Epithelial cell of prostate (primary cell): ENCODE data around the gene PIK3R4.
A peak's percentile ranks its signal among the peaks of the same experiment; 100 is the strongest.

Source experiments
- DNase-seq: peaks from one replicate; pipeline ENCODE4 v3.0.0-alpha.2; 2011; ENCODE audit warnings: low read depth, low spot score
- H3K27ac ChIP-seq: fragments of 450-650 bp; 2 replicates; pipeline ENCODE4 v1.5.1; 2017; ENCODE audit warnings: mild to moderate bottlenecking

The PIK3R4 gene

GRCh38 chr3:130748467-130748861 lies 1.8 kb upstream of the PIK3R4 start:
- H3K27ac ChIP-seq = peak overlapping the region; percentile 64
- no peak for DNase-seq

GRCh38 chr3:130743354-130743753 lies 3.3 kb downstream of the PIK3R4 start:
- DNase-seq = no peak
- H3K27ac ChIP-seq = no peak overlapping the region

GRCh38 chr3:130741946-130742610 lies 4.6 kb downstream of the PIK3R4 start:
- H3K27ac ChIP-seq = no peak overlapping the region
- DNase-seq = no peak

GRCh38 chr3:130739848-130740247 lies 6.8 kb downstream of the PIK3R4 start:
- H3K27ac ChIP-seq = no peak overlapping the region
- no peak for DNase-seq

- no peak for DNase-seq
- no peak overlapping the region for H3K27ac ChIP-seq
These were observed 8.4 kb downstream of the PIK3R4 start for GRCh38 chr3:130738241-130738640.

- H3K27ac ChIP-seq = no peak overlapping the region
- no peak for DNase-seq
These were observed 9.0 kb downstream of the PIK3R4 start for GRCh38 chr3:130737622-130738021.

- no peak overlapping the region for H3K27ac ChIP-seq
- DNase-seq = no peak
These were observed 13.3 kb downstream of the PIK3R4 start for GRCh38 chr3:130733236-130733875.

- no peak for DNase-seq
- H3K27ac ChIP-seq = no peak overlapping the region
These were observed 14.1 kb downstream of the PIK3R4 start for GRCh38 chr3:130732501-130732900.

- DNase-seq = no peak
- H3K27ac ChIP-seq = no peak overlapping the region
These were observed 14.8 kb downstream of the PIK3R4 start for GRCh38 chr3:130731817-130732216.

GRCh38 chr3:130729154-130729553 lies 17.5 kb downstream of the PIK3R4 start:
- DNase-seq = no peak
- H3K27ac ChIP-seq = no peak overlapping the region

- no peak overlapping the region for H3K27ac ChIP-seq
- DNase-seq = no peak
These were observed 18.6 kb downstream of the PIK3R4 start for GRCh38 chr3:130728037-130728436.

GRCh38 chr3:130725746-130726145 lies 20.9 kb downstream of the PIK3R4 start:
- DNase-seq = no peak
- no peak overlapping the region for H3K27ac ChIP-seq

- no peak for DNase-seq
- no peak overlapping the region for H3K27ac ChIP-seq
These were observed 31.0 kb downstream of the PIK3R4 start for GRCh38 chr3:130715616-130716015.

- no peak overlapping the region for H3K27ac ChIP-seq
- DNase-seq = no peak
These were observed 33.8 kb downstream of the PIK3R4 start for GRCh38 chr3:130712718-130713423.

GRCh38 chr3:130711565-130712324 lies 34.9 kb downstream of the PIK3R4 start:
- no peak overlapping the region for H3K27ac ChIP-seq
- DNase-seq = no peak

GRCh38 chr3:130709671-130710070 lies 37.0 kb downstream of the PIK3R4 start:
- no peak for DNase-seq
- H3K27ac ChIP-seq = no peak overlapping the region

GRCh38 chr3:130707902-130708601 lies 38.6 kb downstream of the PIK3R4 start:
- no peak for DNase-seq

GRCh38 chr3:130705501-130705900 lies 41.1 kb downstream of the PIK3R4 start:
- H3K27ac ChIP-seq = no peak overlapping the region
- peak; percentile 6 for DNase-seq

More at GRCh38 chr3:130707902-130708601, 38.6 kb downstream of the PIK3R4 start:
- H3K27ac ChIP-seq = no peak overlapping the region

- no peak for DNase-seq
- no peak overlapping the region for H3K27ac ChIP-seq
These were observed 43.6 kb downstream of the PIK3R4 start for GRCh38 chr3:130702985-130703384.

GRCh38 chr3:130700541-130700940 lies 46.1 kb downstream of the PIK3R4 start:
- no peak for DNase-seq
- no peak overlapping the region for H3K27ac ChIP-seq
